C1 segment of cervical spinal cord (tissue), 14 donors: ENCODE data around the gene ASCL3.
"Not testable (repeated sequence)": the region's sequence is repeated elsewhere in the genome, so short reads cannot be mapped to it uniquely, and the experiment has no call there.

ENCODE experiments used
- DNase-seq, 14 donors: peaks; one replicate each; lab custom pipeline; 2025; lab: John Stamatoyannopoulos, UW

ASCL3 gene

GRCh38 chr11:8942518-8943066, at the start of gene ASCL3:
Gene ASCL3 (minus strand): TSS chr11:8943016. CDS start chr11:8938161, 4,855 bp downstream.
- no peak for DNase-seq

- DNase-seq: no peak
Observed at GRCh38 chr11:8989453-8989852, 46.6 kb upstream of the ASCL3 start.

GRCh38 chr11:8988329-8989234, 45.8 kb upstream of the ASCL3 start:
- DNase-seq: no peak

- no peak for DNase-seq
Observed at GRCh38 chr11:8987446-8987845, 44.6 kb upstream of the ASCL3 start.

- DNase-seq: not testable (repeated sequence)
Observed at GRCh38 chr11:8986772-8987171, 44.0 kb upstream of the ASCL3 start.

GRCh38 chr11:8985462-8985861, 42.6 kb upstream of the ASCL3 start:
- no peak for DNase-seq

- DNase-seq: no peak
Observed at GRCh38 chr11:8983552-8983951, 40.7 kb upstream of the ASCL3 start.

GRCh38 chr11:8980485-8980884, 37.7 kb upstream of the ASCL3 start:
- DNase-seq: no peak

GRCh38 chr11:8979365-8979764, 36.5 kb upstream of the ASCL3 start:
- DNase-seq: not testable (repeated sequence)

GRCh38 chr11:8973121-8973520, 30.3 kb upstream of the ASCL3 start:
- no peak for DNase-seq

- DNase-seq: no peak
Observed at GRCh38 chr11:8971924-8972316, 29.1 kb upstream of the ASCL3 start.

- no peak for DNase-seq
Observed at GRCh38 chr11:8971196-8971923, 28.5 kb upstream of the ASCL3 start.

- no peak for DNase-seq
Observed at GRCh38 chr11:8967184-8967583, 24.4 kb upstream of the ASCL3 start.

- peak; percentile 75 to 95 (median 86) for DNase-seq
Observed at GRCh38 chr11:8964324-8965320, 21.8 kb upstream of the ASCL3 start, which contains the start of gene TMEM9B. Gene TMEM9B (minus strand): TSS chr11:8964442. CDS start chr11:8964313, 129 bp downstream.

- peak in 5 of 14 donors; percentile 24 to 94 (median 84) for DNase-seq
Observed at GRCh38 chr11:8963569-8964323, 20.9 kb upstream of the ASCL3 start.

GRCh38 chr11:8962841-8963240, 20.0 kb upstream of the ASCL3 start:
- DNase-seq: no peak

GRCh38 chr11:8961401-8961800, 18.6 kb upstream of the ASCL3 start:
- no peak for DNase-seq

- DNase-seq: peak in 3 of 14 donors; percentile 2 to 34 (median 6)
Observed at GRCh38 chr11:8959546-8960166, 16.8 kb upstream of the ASCL3 start.

GRCh38 chr11:8956860-8957259, 14.0 kb upstream of the ASCL3 start:
- no peak for DNase-seq

GRCh38 chr11:8948886-8949285, 6.1 kb upstream of the ASCL3 start:
- DNase-seq: no peak
